Lower lobe of right lung (tissue), 2 donors: Measurements from ENCODE around the gene FAF1. TPM values are rescaled to one million over a fixed set of nuclear protein-coding genes. Genes with fewer than 3 reads are reported as not detected.
"Not testable (repeated sequence)": the region's sequence is repeated elsewhere in the genome, so short reads cannot be mapped to it uniquely, and the experiment has no call there.

Source experiments
- ATAC-seq, 2 donors: fragments of 200-7000 bp; cut with Tn5 transposase; one replicate each; pipeline ENCODE4 v1.9.1; 2020 to 2022; ENCODE audit warnings: mild to moderate bottlenecking in 2 of 2, moderate library complexity in 2 of 2
- DNase-seq: peaks from one replicate; pipeline ENCODE4 v3.0.0-alpha.2; 2020
- H3K27ac ChIP-seq: fragments of 200-600 bp; one replicate; pipeline ENCODE4 v1.8.0; 2022
- H3K27me3 ChIP-seq: fragments of 200-600 bp; one replicate; pipeline ENCODE4 v1.8.0; 2022; ENCODE audit warnings: low read depth
- H3K36me3 ChIP-seq: fragments of 200-600 bp; one replicate; pipeline ENCODE4 v1.8.0; 2022; ENCODE audit warnings: mild to moderate bottlenecking
- H3K4me1 ChIP-seq: fragments of 200-600 bp; one replicate; pipeline ENCODE4 v1.8.0; 2022
- H3K4me3 ChIP-seq: fragments of 200-600 bp; one replicate; pipeline ENCODE4 v1.8.0; 2022; ENCODE audit warnings: mild to moderate bottlenecking
- H3K9me3 ChIP-seq: fragments of 200-600 bp; one replicate; pipeline ENCODE4 v1.8.0; 2022
- CTCF ChIP-seq: fragments of 200-600 bp; IDR thresholded peaks from one replicate; pipeline ENCODE4 v1.8.0; 2022; ENCODE audit warnings: antibody characterized with exemption, mild to moderate bottlenecking
- intact Hi-C: fragments of 100-400 bp; cut with DNase I; formaldehyde crosslinking; loops from one replicate; pipeline ENCODE4 v1.11.0; 2022
- total RNA-seq: library from RNA; stranded (reverse); fragmentation: NEBNext Ultra II Directional; extraction: Animal tissue kit (Norgen Biotek cat#: 25700); gene quantifications from one replicate; pipeline ENCODE4 v1.2.1, GENCODE V29; 2021
- donor health status: DM: no; HTN: yes; CAD: no; lungs with severe emphysema.

Gene FAF1
- total RNA-seq, 1 donor from 2014 or later, result 45.0 TPM

- ATAC-seq (no peak), DNase-seq (no peak)
- intact Hi-C loops, result no loop called here
- Histone ChIP-seq H3K9me3 (no peaks in the 10 kb centered on the region), H3K27me3 (no peaks in the 10 kb centered on the region), H3K4me3 (no peak overlapping the region), H3K4me1 (peaks cover 5% of the 10 kb centered on the region), H3K27ac (no peak overlapping the region), H3K36me3 (no peaks in the 10 kb centered on the region)
- TF ChIP-seq CTCF, result no peak
Observed at GRCh38 chr1:50949286-50949982, 10.6 kb downstream of the FAF1 start.

GRCh38 chr1:50942334-50942733, 17.7 kb downstream of the FAF1 start:
- no peak overlapping the region for H3K27ac ChIP-seq
- no peaks in the 10 kb centered on the region for H3K36me3 ChIP-seq
- no peak for DNase-seq
- no peak for ATAC-seq
- no peak overlapping the region for H3K4me3 ChIP-seq
- no peaks in the 10 kb centered on the region for H3K27me3 ChIP-seq
- H3K9me3 ChIP-seq, result no peaks in the 10 kb centered on the region
- H3K4me1 ChIP-seq, result no peaks in the 10 kb centered on the region
- TF ChIP-seq CTCF, result no peak
- intact Hi-C loops, result no loop called here

GRCh38 chr1:50940291-50940690, 19.8 kb downstream of the FAF1 start:
- no peak for TF ChIP-seq CTCF
- intact Hi-C loops, result no loop called here
- no peaks in the 10 kb centered on the region for H3K9me3 ChIP-seq
- no peak overlapping the region for H3K4me3 ChIP-seq
- H3K27ac ChIP-seq, result no peak overlapping the region
- H3K4me1 ChIP-seq, result no peaks in the 10 kb centered on the region
- DNase-seq (no peak), ATAC-seq (no peak)
- H3K36me3 ChIP-seq, result no peaks in the 10 kb centered on the region
- H3K27me3 ChIP-seq, result no peaks in the 10 kb centered on the region

GRCh38 chr1:50936321-50936720, 23.7 kb downstream of the FAF1 start:
- no peaks in the 10 kb centered on the region for H3K9me3 ChIP-seq
- H3K4me1 ChIP-seq, result no peaks in the 10 kb centered on the region
- H3K27me3 ChIP-seq, result no peaks in the 10 kb centered on the region
- ATAC-seq, result no peak
- no peak overlapping the region for H3K4me3 ChIP-seq
- no peak for DNase-seq
- no peak for TF ChIP-seq CTCF
- intact Hi-C loops, result no loop called here
- H3K27ac ChIP-seq, result no peak overlapping the region
- H3K36me3 ChIP-seq, result no peaks in the 10 kb centered on the region

- H3K27me3 ChIP-seq, H3K27ac ChIP-seq, H3K9me3 ChIP-seq, H3K36me3 ChIP-seq, DNase-seq, H3K4me1 ChIP-seq, H3K4me3 ChIP-seq, intact Hi-C loops, ATAC-seq: not testable (repeated sequence)
Observed at GRCh38 chr1:50935276-50935675, 24.8 kb downstream of the FAF1 start.

GRCh38 chr1:50934838-50935237, 25.2 kb downstream of the FAF1 start:
- no peak for ATAC-seq
- no peak overlapping the region for H3K4me3 ChIP-seq
- DNase-seq, result no peak
- no peaks in the 10 kb centered on the region for H3K36me3 ChIP-seq
- intact Hi-C loops, result no loop called here
- TF ChIP-seq CTCF, result no peak
- no peak overlapping the region for H3K27ac ChIP-seq
- no peaks in the 10 kb centered on the region for H3K27me3 ChIP-seq
- H3K4me1 ChIP-seq, result peaks cover 1% of the 10 kb centered on the region
- H3K9me3 ChIP-seq, result no peaks in the 10 kb centered on the region

GRCh38 chr1:50933770-50934169, 26.3 kb downstream of the FAF1 start:
- DNase-seq, H3K9me3 ChIP-seq, H3K4me3 ChIP-seq, H3K36me3 ChIP-seq, H3K4me1 ChIP-seq, H3K27ac ChIP-seq, H3K27me3 ChIP-seq, ATAC-seq, intact Hi-C loops: not testable (repeated sequence)

GRCh38 chr1:50932043-50932442, 28.0 kb downstream of the FAF1 start:
- H3K4me3 ChIP-seq, ATAC-seq, H3K27ac ChIP-seq, DNase-seq, H3K4me1 ChIP-seq, H3K36me3 ChIP-seq, H3K27me3 ChIP-seq, intact Hi-C loops, H3K9me3 ChIP-seq: not testable (repeated sequence)
